Measurements from ENCODE around the gene OR7G2.

The OR7G2 gene

DNA sequence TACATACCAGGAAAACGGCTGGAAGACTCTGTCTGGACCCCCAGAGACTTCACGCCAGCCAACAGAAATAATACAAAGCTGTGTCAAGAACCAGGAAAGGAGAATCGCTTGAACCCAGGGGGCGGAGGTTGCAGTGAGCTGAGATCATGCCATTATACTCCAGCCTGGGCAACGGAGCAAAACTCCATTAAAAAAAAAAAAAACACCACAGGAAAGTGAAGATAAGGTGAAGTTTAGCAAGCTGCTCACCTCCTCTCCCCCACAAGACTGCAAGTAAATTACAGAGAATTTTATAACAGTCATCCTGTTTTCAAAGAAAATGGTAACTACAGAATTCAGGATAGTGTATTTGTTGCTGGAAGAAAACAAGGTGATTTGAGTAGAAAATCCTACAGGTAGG is 9.3 kb upstream of the OR7G2 start:
- TF ChIP-seq POLR2AphosphoS5 (IDR thresholded peaks at IDR 0.05; ENCODE audit: low read depth, low read length) (no peak), FOXP2 (optimal IDR thresholded peaks at IDR 0.05; ENCODE audit: borderline replicate concordance, extremely low read depth, extremely low read length, insufficient read depth) (no peak), TAF1 (IDR thresholded peaks at IDR 0.05; ENCODE audit: borderline replicate concordance, insufficient read depth, low read length) (no peak), SIN3A (IDR thresholded peaks at IDR 0.05; ENCODE audit: borderline replicate concordance, insufficient read depth, low read length) (no peak)
- TF ChIP-seq, protein P1, sequence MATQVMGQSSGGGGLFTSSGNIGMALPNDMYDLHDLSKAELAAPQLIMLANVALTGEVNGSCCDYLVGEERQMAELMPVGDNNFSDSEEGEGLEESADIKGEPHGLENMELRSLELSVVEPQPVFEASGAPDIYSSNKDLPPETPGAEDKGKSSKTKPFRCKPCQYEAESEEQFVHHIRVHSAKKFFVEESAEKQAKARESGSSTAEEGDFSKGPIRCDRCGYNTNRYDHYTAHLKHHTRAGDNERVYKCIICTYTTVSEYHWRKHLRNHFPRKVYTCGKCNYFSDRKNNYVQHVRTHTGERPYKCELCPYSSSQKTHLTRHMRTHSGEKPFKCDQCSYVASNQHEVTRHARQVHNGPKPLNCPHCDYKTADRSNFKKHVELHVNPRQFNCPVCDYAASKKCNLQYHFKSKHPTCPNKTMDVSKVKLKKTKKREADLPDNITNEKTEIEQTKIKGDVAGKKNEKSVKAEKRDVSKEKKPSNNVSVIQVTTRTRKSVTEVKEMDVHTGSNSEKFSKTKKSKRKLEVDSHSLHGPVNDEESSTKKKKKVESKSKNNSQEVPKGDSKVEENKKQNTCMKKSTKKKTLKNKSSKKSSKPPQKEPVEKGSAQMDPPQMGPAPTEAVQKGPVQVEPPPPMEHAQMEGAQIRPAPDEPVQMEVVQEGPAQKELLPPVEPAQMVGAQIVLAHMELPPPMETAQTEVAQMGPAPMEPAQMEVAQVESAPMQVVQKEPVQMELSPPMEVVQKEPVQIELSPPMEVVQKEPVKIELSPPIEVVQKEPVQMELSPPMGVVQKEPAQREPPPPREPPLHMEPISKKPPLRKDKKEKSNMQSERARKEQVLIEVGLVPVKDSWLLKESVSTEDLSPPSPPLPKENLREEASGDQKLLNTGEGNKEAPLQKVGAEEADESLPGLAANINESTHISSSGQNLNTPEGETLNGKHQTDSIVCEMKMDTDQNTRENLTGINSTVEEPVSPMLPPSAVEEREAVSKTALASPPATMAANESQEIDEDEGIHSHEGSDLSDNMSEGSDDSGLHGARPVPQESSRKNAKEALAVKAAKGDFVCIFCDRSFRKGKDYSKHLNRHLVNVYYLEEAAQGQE (IDR thresholded peaks at IDR 0.05; ENCODE audit: insufficient read depth in 1 of 2, low read depth in 2 of 2, low read length in 2 of 2), result no peak

- TF ChIP-seq, protein P1 (IDR thresholded peaks at IDR 0.05; ENCODE audit: insufficient read depth in 1 of 2, low read depth in 2 of 2, low read length in 2 of 2), result no peak
- no peak for TF ChIP-seq FOXP2 (optimal IDR thresholded peaks at IDR 0.05; ENCODE audit: borderline replicate concordance, extremely low read depth, extremely low read length, insufficient read depth)
- no peak for TF ChIP-seq SIN3A (IDR thresholded peaks at IDR 0.05; ENCODE audit: borderline replicate concordance, insufficient read depth, low read length)
- TF ChIP-seq POLR2AphosphoS5 (IDR thresholded peaks at IDR 0.05; ENCODE audit: low read depth, low read length), result no peak
- no peak for TF ChIP-seq TAF1 (IDR thresholded peaks at IDR 0.05; ENCODE audit: borderline replicate concordance, insufficient read depth, low read length)
Observed at GRCh38 chr19:9115307-9115813, 8.1 kb upstream of the OR7G2 start, which contains the start of gene OR7G1. Gene OR7G1, minus strand, starts transcription at chr19:9115763. Its CDS starts 0 bp downstream, at chr19:9115763.

- no peak for TF ChIP-seq TAF1 (IDR thresholded peaks at IDR 0.05; ENCODE audit: borderline replicate concordance, insufficient read depth, low read length)
- TF ChIP-seq, protein P1 (IDR thresholded peaks at IDR 0.05; ENCODE audit: insufficient read depth in 1 of 2, low read depth in 2 of 2, low read length in 2 of 2), result no peak
- no peak for TF ChIP-seq SIN3A (IDR thresholded peaks at IDR 0.05; ENCODE audit: borderline replicate concordance, insufficient read depth, low read length)
- no peak for TF ChIP-seq FOXP2 (optimal IDR thresholded peaks at IDR 0.05; ENCODE audit: borderline replicate concordance, extremely low read depth, extremely low read length, insufficient read depth)
- no peak for TF ChIP-seq POLR2AphosphoS5 (IDR thresholded peaks at IDR 0.05; ENCODE audit: low read depth, low read length)
Observed at GRCh38 chr19:9109959-9110358, 2.7 kb upstream of the OR7G2 start.

DNA sequence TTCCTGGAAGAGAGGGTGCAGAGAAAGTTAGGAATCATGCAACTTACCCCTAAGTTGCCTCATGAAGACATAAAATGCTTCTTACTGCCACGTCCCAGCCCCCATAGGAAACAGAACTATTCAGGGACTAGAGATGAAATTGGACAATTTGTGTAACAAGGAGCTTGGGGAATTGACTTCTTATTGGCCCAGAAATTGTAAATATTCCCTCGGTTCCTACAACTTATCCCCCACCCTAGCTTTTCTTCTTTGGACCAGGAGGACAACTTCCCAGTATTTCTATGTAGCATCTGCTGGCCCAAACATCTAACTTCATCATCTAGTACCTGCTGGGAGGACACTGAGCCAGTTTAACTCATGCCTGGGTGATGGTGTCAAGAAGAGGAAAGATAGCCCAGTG is 20.5 kb downstream of the OR7G2 start, which contains the start of gene OR1M1:
TSS of gene OR1M1 (plus strand) at position 301 of the 400 bp plus-strand sequence. CDS start 6,184 bp downstream, outside the sequence.
- TF ChIP-seq SIN3A (IDR thresholded peaks at IDR 0.05; ENCODE audit: borderline replicate concordance, insufficient read depth, low read length) (no peak), FOXP2 (optimal IDR thresholded peaks at IDR 0.05; ENCODE audit: borderline replicate concordance, extremely low read depth, extremely low read length, insufficient read depth) (no peak), TAF1 (IDR thresholded peaks at IDR 0.05; ENCODE audit: borderline replicate concordance, insufficient read depth, low read length) (no peak), POLR2AphosphoS5 (IDR thresholded peaks at IDR 0.05; ENCODE audit: low read depth, low read length) (no peak)
- TF ChIP-seq, protein P1 (IDR thresholded peaks at IDR 0.05; ENCODE audit: insufficient read depth in 1 of 2, low read depth in 2 of 2, low read length in 2 of 2), result no peak
